MM.1S (cell line): ENCODE data around the gene PIP4K2A.

Experiments
- DNase-seq: peaks from one replicate; pipeline ENCODE4 v3.0.0-alpha.2; 2015
- H2AFZ ChIP-seq: fragments of 300-600 bp; sonication (generic); 2 replicates; pipeline ENCODE4 v1.6.0; 2016; ENCODE audit warnings: antibody characterized with exemption, low read length
- H3F3A ChIP-seq: fragments of 300-600 bp; sonication (generic); 2 replicates; pipeline ENCODE4 v1.6.1; 2016; ENCODE audit warnings: mild to moderate bottlenecking, antibody characterized with exemption, low read length, moderate library complexity, mixed read lengths; ENCODE audit not compliant: insufficient read depth
- H3K27ac ChIP-seq: fragments of 300-600 bp; sonication (generic); 2 replicates; pipeline ENCODE4 v1.5.1; 2016; ENCODE audit warnings: mild to moderate bottlenecking, low read length
- H3K27me3 ChIP-seq: fragments of 300-600 bp; sonication (generic); replicated peaks from 2 replicates; pipeline ENCODE4 v1.6.0; 2016; ENCODE audit warnings: low read length; ENCODE audit not compliant: insufficient read depth
- H3K36me3 ChIP-seq: fragments of 300-600 bp; sonication (generic); replicated peaks from 2 replicates; pipeline ENCODE4 v1.6.1; 2016; ENCODE audit warnings: mild to moderate bottlenecking, low read length, mixed read lengths; ENCODE audit not compliant: insufficient read depth
- H3K4me1 ChIP-seq: fragments of 300-600 bp; sonication (generic); 2 replicates; pipeline ENCODE4 v1.6.1; 2016; ENCODE audit warnings: low read length, mixed read lengths
- H3K4me2 ChIP-seq: fragments of 300-600 bp; sonication (generic); 2 replicates; pipeline ENCODE4 v1.6.0; 2016; ENCODE audit warnings: low read depth, low read length
- H3K4me3 ChIP-seq: fragments of 300-600 bp; sonication (generic); 2 replicates; pipeline ENCODE4 v1.5.1; 2016; ENCODE audit warnings: low read length, mixed read lengths
- H3K79me2 ChIP-seq: fragments of 300-600 bp; sonication (generic); 2 replicates; pipeline ENCODE4 v1.6.1; 2016; ENCODE audit warnings: mixed run types, low read length, mixed read lengths
- H3K9ac ChIP-seq: fragments of 300-600 bp; sonication (generic); 2 replicates; pipeline ENCODE4 v1.6.1; 2016; ENCODE audit warnings: low read length, mixed read lengths
- H3K9me2 ChIP-seq: fragments of 300-600 bp; sonication (generic); replicated peaks from 2 replicates; pipeline ENCODE4 v1.6.1; 2016; ENCODE audit warnings: mild to moderate bottlenecking, low read length, mixed read lengths; ENCODE audit not compliant: insufficient read depth
- H3K9me3 ChIP-seq: fragments of 300-600 bp; sonication (generic); replicated peaks from 2 replicates; pipeline ENCODE4 v1.6.1; 2016; ENCODE audit warnings: mild to moderate bottlenecking, low read length, mixed read lengths; ENCODE audit not compliant: insufficient read depth
- H4K20me1 ChIP-seq: fragments of 300-600 bp; sonication (generic); 2 replicates; pipeline ENCODE4 v1.6.1; 2016; ENCODE audit warnings: mild to moderate bottlenecking, low read length, moderate library complexity, mixed read lengths; ENCODE audit not compliant: insufficient read depth
- EZH2 ChIP-seq: fragments of 300-600 bp; sonication (generic); optimal IDR thresholded peaks from 2 replicates; pipeline ENCODE3; 2017; ENCODE audit warnings: low read depth, mild to moderate bottlenecking, antibody characterized with exemption, low read length, mixed read lengths
- EZH2phosphoT487 ChIP-seq: fragments of 300-600 bp; sonication (generic); IDR thresholded peaks from 2 replicates; pipeline ENCODE4 v1.6.1; 2018; ENCODE audit warnings: antibody characterized with exemption, low read length
- TF ChIP-seq, protein P1 (sequence below): fragments of 300-600 bp; sonication (generic); IDR thresholded peaks from 2 replicates; pipeline ENCODE4 v1.5.1; 2016; ENCODE audit warnings: antibody characterized with exemption, low read length, mixed read lengths

Gene PIP4K2A

DNA sequence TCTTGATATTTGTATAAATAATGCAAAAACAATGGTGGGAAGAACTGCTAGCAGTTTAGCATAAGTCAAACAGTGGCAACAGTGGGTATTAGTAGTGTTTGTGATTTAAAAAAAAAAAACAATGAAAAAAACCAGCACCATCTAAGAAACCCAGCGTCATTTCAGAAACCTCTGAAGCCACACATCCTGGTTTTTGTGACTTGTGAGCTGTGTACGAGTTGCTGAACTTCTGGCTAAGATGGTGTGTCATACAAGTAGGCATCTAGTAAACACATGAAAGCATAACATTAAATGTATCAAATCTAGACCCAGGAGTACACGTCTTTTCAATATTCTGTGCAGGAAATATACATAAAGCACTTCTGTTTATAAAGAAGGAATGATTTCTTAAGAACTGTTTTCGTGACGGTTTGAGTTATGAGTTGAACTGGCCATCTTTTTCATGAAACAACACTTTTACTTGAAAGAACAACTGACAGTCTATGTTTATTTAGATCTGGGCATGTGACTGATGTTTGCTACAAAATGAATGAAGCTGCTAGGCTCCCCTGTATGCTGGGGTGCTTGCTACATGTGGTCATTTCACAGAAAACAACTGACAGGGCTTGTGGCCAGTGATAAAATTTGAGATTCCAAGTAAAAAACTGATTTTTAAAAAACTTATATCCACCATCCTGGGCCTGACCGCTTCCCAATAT lies 143.5 kb downstream of the PIP4K2A start:
- no peaks in the 10 kb centered on the region for H3F3A ChIP-seq

DNA sequence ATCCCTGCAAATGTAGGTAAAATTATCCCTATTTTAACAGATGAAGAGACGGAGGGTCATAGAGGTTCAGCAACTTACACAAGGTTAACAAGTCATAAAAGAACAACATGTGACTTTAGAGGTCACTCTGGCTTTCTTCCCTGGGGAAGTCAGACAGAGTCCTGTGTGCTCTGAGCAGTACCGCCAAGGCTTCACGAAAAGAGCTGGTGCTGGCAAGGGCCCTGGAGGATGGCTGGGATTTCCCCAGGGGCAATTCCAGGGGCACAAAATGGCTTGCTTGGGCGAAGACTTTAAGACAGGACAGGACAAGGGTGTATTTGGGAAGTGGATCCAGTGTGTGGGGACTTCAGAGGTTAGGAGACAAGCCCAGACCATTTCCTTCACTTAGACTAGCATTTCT lies 144.1 kb downstream of the PIP4K2A start:
- no peaks in the 10 kb centered on the region for H3K27me3 ChIP-seq
- no peaks in the 10 kb centered on the region for H3K4me1 ChIP-seq
- no peak overlapping the region for H3K4me3 ChIP-seq
- DNase-seq = no peak
- H3K9ac ChIP-seq = no peak overlapping the region
- H3K9me3 ChIP-seq = no peaks in the 10 kb centered on the region
- H3F3A ChIP-seq = no peaks in the 10 kb centered on the region
- no peak overlapping the region for H3K4me2 ChIP-seq
- H4K20me1 ChIP-seq = no peaks in the 10 kb centered on the region
- H3K79me2 ChIP-seq = no peaks in the 10 kb centered on the region
- H3K36me3 ChIP-seq = no peaks in the 10 kb centered on the region; the same call in 1 of the 2 replicates
- no peak overlapping the region for H2AFZ ChIP-seq
- TF ChIP-seq EZH2 (no peak), EZH2phosphoT487 (no peak)
- TF ChIP-seq, protein P1, sequence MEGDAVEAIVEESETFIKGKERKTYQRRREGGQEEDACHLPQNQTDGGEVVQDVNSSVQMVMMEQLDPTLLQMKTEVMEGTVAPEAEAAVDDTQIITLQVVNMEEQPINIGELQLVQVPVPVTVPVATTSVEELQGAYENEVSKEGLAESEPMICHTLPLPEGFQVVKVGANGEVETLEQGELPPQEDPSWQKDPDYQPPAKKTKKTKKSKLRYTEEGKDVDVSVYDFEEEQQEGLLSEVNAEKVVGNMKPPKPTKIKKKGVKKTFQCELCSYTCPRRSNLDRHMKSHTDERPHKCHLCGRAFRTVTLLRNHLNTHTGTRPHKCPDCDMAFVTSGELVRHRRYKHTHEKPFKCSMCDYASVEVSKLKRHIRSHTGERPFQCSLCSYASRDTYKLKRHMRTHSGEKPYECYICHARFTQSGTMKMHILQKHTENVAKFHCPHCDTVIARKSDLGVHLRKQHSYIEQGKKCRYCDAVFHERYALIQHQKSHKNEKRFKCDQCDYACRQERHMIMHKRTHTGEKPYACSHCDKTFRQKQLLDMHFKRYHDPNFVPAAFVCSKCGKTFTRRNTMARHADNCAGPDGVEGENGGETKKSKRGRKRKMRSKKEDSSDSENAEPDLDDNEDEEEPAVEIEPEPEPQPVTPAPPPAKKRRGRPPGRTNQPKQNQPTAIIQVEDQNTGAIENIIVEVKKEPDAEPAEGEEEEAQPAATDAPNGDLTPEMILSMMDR = no peak
- no peak overlapping the region for H3K27ac ChIP-seq
- H3K9me2 ChIP-seq = no peaks in the 10 kb centered on the region

More for the DNA sequence above, 143.5 kb downstream of the PIP4K2A start:
- DNase-seq = no peak
- Histone ChIP-seq H2AFZ (no peak overlapping the region), H3K27ac (no peak overlapping the region), H3K79me2 (no peaks in the 10 kb centered on the region), H4K20me1 (no peaks in the 10 kb centered on the region), H3K4me3 (no peak overlapping the region), H3K27me3 (no peaks in the 10 kb centered on the region), H3K9me2 (no peaks in the 10 kb centered on the region), H3K4me1 (no peaks in the 10 kb centered on the region), H3K9ac (no peak overlapping the region), H3K9me3 (no peaks in the 10 kb centered on the region), H3K36me3 (no peaks in the 10 kb centered on the region; the same call in 1 of the 2 replicates), H3K4me2 (no peak overlapping the region)
- no peak for TF ChIP-seq EZH2
- TF ChIP-seq, protein P1 = no peak

DNA sequence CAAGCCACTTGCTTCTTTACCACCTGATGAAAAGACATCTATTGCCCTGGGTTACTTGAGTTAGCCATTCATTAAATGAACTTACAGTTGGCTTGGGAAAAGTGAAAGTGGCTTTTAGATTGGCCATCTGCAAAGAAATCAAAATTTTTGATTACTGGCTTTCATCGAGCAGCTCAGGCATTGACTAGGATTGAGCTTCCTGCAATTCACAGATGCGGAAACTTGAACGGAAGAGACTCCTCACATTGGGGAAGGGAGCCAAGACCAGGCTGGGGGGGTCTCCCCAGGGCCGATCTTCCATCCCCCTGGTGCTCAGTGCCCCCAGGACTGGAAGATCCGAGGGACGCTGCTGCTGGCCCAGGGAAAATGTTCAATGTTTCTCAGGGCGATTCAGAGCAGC lies 145.4 kb downstream of the PIP4K2A start:
- no peak for DNase-seq
- H3K36me3 ChIP-seq = no peaks in the 10 kb centered on the region; the same call in 1 of the 2 replicates
- no peak overlapping the region for H3K9ac ChIP-seq

More for the DNA sequence above, 145.4 kb downstream of the PIP4K2A start:
- H2AFZ ChIP-seq = no peak overlapping the region
- no peak overlapping the region for H3K27ac ChIP-seq
- no peak overlapping the region for H3K4me3 ChIP-seq
- H3K9me2 ChIP-seq = no peaks in the 10 kb centered on the region
- H3K9me3 ChIP-seq = no peaks in the 10 kb centered on the region
- no peaks in the 10 kb centered on the region for H3K4me1 ChIP-seq
- H3K4me2 ChIP-seq = no peak overlapping the region
- TF ChIP-seq, protein P1 = no peak
- no peak for TF ChIP-seq EZH2phosphoT487
- no peak for TF ChIP-seq EZH2
- H3K79me2 ChIP-seq = no peaks in the 10 kb centered on the region
- H3K27me3 ChIP-seq = no peaks in the 10 kb centered on the region
- no peaks in the 10 kb centered on the region for H4K20me1 ChIP-seq
- no peaks in the 10 kb centered on the region for H3F3A ChIP-seq
